ENCODE results near the gene RRAS.

Gene RRAS

GRCh38 chr19:49609499-49610092 is 30.3 kb downstream of the RRAS start:
- Histone ChIP-seq H3K27ac (ENCODE audit: low read depth, low read length) (no peak overlapping the region), H3K9me2 (replicated peaks; ENCODE audit: insufficient read depth, low read length) (no peaks in the 10 kb centered on the region), H3K79me2 (ENCODE audit: insufficient read depth, low read length) (peaks cover 36% of the 10 kb centered on the region), H2AFZ (ENCODE audit: low read depth, low read length, severe bottlenecking) (no peak overlapping the region), H3F3A (ENCODE audit: insufficient read depth) (no peaks in the 10 kb centered on the region), H3K9me3 (ENCODE audit: insufficient read depth, low read length) (no peaks in the 10 kb centered on the region), H4K20me1 (ENCODE audit: low read depth, low read length) (no peaks in the 10 kb centered on the region), H3K36me3 (ENCODE audit: low read length) (no peaks in the 10 kb centered on the region), H3K4me2 (ENCODE audit: low read depth, low read length, poor library complexity, severe bottlenecking) (no peak overlapping the region), H3K27me3 (ENCODE audit: low read length) (no peaks in the 10 kb centered on the region), H3K9ac (ENCODE audit: low read length) (no peak overlapping the region), H3K4me3 (ENCODE audit: insufficient read depth, low read length, poor library complexity, severe bottlenecking) (no peak overlapping the region)
- TF ChIP-seq CTCF (IDR thresholded peaks at IDR 0.05; ENCODE audit: insufficient read depth, low read length, poor library complexity, severe bottlenecking) = no peak
- no peak for TF ChIP-seq EZH2phosphoT487 (conservative IDR thresholded peaks at IDR 0.05; ENCODE audit: low read length)

GRCh38 chr19:49605605-49606004 is 34.3 kb downstream of the RRAS start:
- Histone ChIP-seq H2AFZ (ENCODE audit: low read depth, low read length, severe bottlenecking) (no peak overlapping the region), H3K9me2 (replicated peaks; ENCODE audit: insufficient read depth, low read length) (no peaks in the 10 kb centered on the region), H3K9me3 (ENCODE audit: insufficient read depth, low read length) (no peaks in the 10 kb centered on the region), H3K79me2 (ENCODE audit: insufficient read depth, low read length) (peaks cover 48% of the 10 kb centered on the region), H3K36me3 (ENCODE audit: low read length) (no peaks in the 10 kb centered on the region), H3K9ac (ENCODE audit: low read length) (no peak overlapping the region), H3K4me3 (ENCODE audit: insufficient read depth, low read length, poor library complexity, severe bottlenecking) (no peak overlapping the region), H3K27ac (ENCODE audit: low read depth, low read length) (no peak overlapping the region), H3K4me2 (ENCODE audit: low read depth, low read length, poor library complexity, severe bottlenecking) (no peak overlapping the region), H4K20me1 (ENCODE audit: low read depth, low read length) (no peaks in the 10 kb centered on the region), H3F3A (ENCODE audit: insufficient read depth) (no peaks in the 10 kb centered on the region), H3K27me3 (ENCODE audit: low read length) (no peaks in the 10 kb centered on the region)
- TF ChIP-seq CTCF (IDR thresholded peaks at IDR 0.05; ENCODE audit: insufficient read depth, low read length, poor library complexity, severe bottlenecking) = no peak
- TF ChIP-seq EZH2phosphoT487 (conservative IDR thresholded peaks at IDR 0.05; ENCODE audit: low read length) = no peak

- no peak overlapping the region for H2AFZ ChIP-seq (ENCODE audit: low read depth, low read length, severe bottlenecking)
- H3K9me3 ChIP-seq (ENCODE audit: insufficient read depth, low read length) = no peaks in the 10 kb centered on the region
- no peaks in the 10 kb centered on the region for H3K9me2 ChIP-seq (replicated peaks; ENCODE audit: insufficient read depth, low read length)
- H3K79me2 ChIP-seq (ENCODE audit: insufficient read depth, low read length) = peaks cover 41% of the 10 kb centered on the region; the same call in 1 of the 2 replicates
- no peak overlapping the region for H3K27ac ChIP-seq (ENCODE audit: low read depth, low read length)
- H3K4me3 ChIP-seq (ENCODE audit: insufficient read depth, low read length, poor library complexity, severe bottlenecking) = no peak overlapping the region
- TF ChIP-seq CTCF (IDR thresholded peaks at IDR 0.05; ENCODE audit: insufficient read depth, low read length, poor library complexity, severe bottlenecking) = no peak
- no peak for TF ChIP-seq EZH2phosphoT487 (conservative IDR thresholded peaks at IDR 0.05; ENCODE audit: low read length)
- H3K9ac ChIP-seq (ENCODE audit: low read length) = no peak overlapping the region
- H3K4me2 ChIP-seq (ENCODE audit: low read depth, low read length, poor library complexity, severe bottlenecking) = no peak overlapping the region
- no peaks in the 10 kb centered on the region for H3K27me3 ChIP-seq (ENCODE audit: low read length)
- no peaks in the 10 kb centered on the region for H4K20me1 ChIP-seq (ENCODE audit: low read depth, low read length)
- no peaks in the 10 kb centered on the region for H3K36me3 ChIP-seq (ENCODE audit: low read length)
- no peaks in the 10 kb centered on the region for H3F3A ChIP-seq (ENCODE audit: insufficient read depth)
These were observed 37.1 kb downstream of the RRAS start for GRCh38 chr19:49602806-49603205.

Data from SU-DHL-6 (cell line).